ENCODE data around the gene DAB2IP. TPM values are rescaled to one million over a fixed set of nuclear protein-coding genes. Genes with fewer than 3 reads are reported as not detected.
"Not testable (repeated sequence)": the region's sequence is repeated elsewhere in the genome, so short reads cannot be mapped to it uniquely, and the experiment has no call there.

Gene DAB2IP
- total and polyA plus RNA-seq, 5 donors from 2014 or later: not detected

DNA sequence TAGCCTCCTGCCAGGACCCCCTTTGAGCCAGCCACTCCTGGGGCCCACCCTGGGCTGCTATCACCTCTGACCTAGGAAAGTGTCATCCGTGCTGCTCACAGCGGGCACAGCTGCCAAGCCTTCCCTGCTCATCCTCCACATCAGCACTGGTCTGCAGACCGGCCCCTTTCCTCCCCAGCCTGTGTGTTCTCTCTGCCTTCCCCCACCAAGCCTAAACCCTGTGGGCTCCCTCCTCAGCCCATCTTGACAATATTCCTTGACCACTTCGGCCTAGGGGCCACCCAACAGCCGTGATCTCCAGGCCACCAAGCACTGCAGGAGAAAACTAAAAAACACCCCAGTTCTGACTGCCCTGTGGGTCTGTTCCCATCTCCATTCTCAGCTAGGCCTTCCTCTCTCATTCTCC, 135.1 kb downstream of the DAB2IP start:
- DNase-seq (no peak), ATAC-seq (ENCODE audit: low read depth in 2 of 2) (no peak)
- H3K4me3 Mint-ChIP-seq: no peak overlapping the region
- H3K27ac Mint-ChIP-seq: no peak overlapping the region
- H3K4me1 Mint-ChIP-seq: peaks cover 0 to 20% (median 2%) of the 10 kb centered on the region in 4 donors
- Histone ChIP-seq H3K4me3 (ENCODE audit: low read depth, low read length) (no peak overlapping the region), H3K27ac (ENCODE audit: insufficient read depth, low read length, poor library complexity, severe bottlenecking) (no peak overlapping the region), H3K9me3 (ENCODE audit: control insufficient read depth in 2 of 2, low read length in 2 of 2) (no peaks in the 10 kb centered on the region), H3K27me3 (ENCODE audit: control insufficient read depth, insufficient read depth, low read length) (no peaks in the 10 kb centered on the region), H3K36me3 (ENCODE audit: control insufficient read depth, insufficient read depth, low read length) (no peaks in the 10 kb centered on the region), H3K4me1 (ENCODE audit: control insufficient read depth, insufficient read depth, low read length, poor library complexity, severe bottlenecking) (peaks cover 12% of the 10 kb centered on the region)
- H3K9me3 Mint-ChIP-seq: peaks cover 0 to 2% (median 0%) of the 10 kb centered on the region in 7 donors
- H3K36me3 Mint-ChIP-seq: no peaks in the 10 kb centered on the region
- peaks cover 8% of the 10 kb centered on the region for H3K27me3 Mint-ChIP-seq

DNA sequence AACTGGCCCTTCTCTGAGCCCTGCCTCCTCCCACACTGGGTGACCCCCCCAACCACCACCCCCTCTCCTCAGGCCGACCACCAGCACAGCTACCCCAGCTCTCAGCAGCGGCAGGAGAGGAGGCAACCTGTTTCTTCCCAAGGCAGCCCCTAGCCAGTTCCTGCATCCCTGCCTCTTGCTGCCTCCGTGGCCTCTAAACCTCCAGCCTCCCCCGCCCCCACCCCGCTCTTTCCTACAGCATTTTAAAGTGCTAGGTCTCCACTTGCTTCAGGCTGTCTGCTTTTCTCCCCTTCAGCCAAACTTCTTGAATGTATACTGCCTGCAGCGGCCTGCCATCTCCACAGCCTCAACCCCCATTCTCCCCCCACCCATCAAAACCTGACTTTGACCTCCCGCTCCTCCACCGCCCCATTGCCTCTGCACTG, 135.6 kb downstream of the DAB2IP start:
- Mint-ChIP-seq H3K27ac (no peak overlapping the region), H3K4me3 (no peak overlapping the region), H3K27me3 (peaks cover 8% of the 10 kb centered on the region), H3K9me3 (peaks cover 0 to 2% (median 0%) of the 10 kb centered on the region in 7 donors), H3K4me1 (peaks cover 0 to 20% (median 2%) of the 10 kb centered on the region in 4 donors), H3K36me3 (no peaks in the 10 kb centered on the region)
- ATAC-seq (ENCODE audit: low read depth in 2 of 2) (no peak), DNase-seq (no peak)
- Histone ChIP-seq H3K36me3 (ENCODE audit: control insufficient read depth, insufficient read depth, low read length) (no peaks in the 10 kb centered on the region), H3K4me3 (ENCODE audit: low read depth, low read length) (no peak overlapping the region), H3K27ac (ENCODE audit: insufficient read depth, low read length, poor library complexity, severe bottlenecking) (no peak overlapping the region), H3K27me3 (ENCODE audit: control insufficient read depth, insufficient read depth, low read length) (no peaks in the 10 kb centered on the region), H3K9me3 (ENCODE audit: control insufficient read depth in 2 of 2, low read length in 2 of 2) (no peaks in the 10 kb centered on the region), H3K4me1 (ENCODE audit: control insufficient read depth, insufficient read depth, low read length, poor library complexity, severe bottlenecking) (peaks cover 12% of the 10 kb centered on the region)

GRCh38 chr9:121788686-121789366, 137.4 kb downstream of the DAB2IP start:
- ATAC-seq (ENCODE audit: low read depth in 2 of 2) (no peak), DNase-seq (no peak)
- Mint-ChIP-seq H3K4me3 (no peak overlapping the region), H3K36me3 (no peaks in the 10 kb centered on the region), H3K27ac (peak overlapping the region in 1 of 3 donors; percentile 39), H3K4me1 (peaks cover 0 to 11% (median 2%) of the 10 kb centered on the region in 4 donors), H3K9me3 (peaks cover 0 to 2% (median 0%) of the 10 kb centered on the region in 7 donors), H3K27me3 (peaks cover 8% of the 10 kb centered on the region)
- no peak overlapping the region for H3K4me3 ChIP-seq (ENCODE audit: low read depth, low read length)
- peaks cover 8% of the 10 kb centered on the region for H3K4me1 ChIP-seq (ENCODE audit: control insufficient read depth, insufficient read depth, low read length, poor library complexity, severe bottlenecking)
- H3K27me3 ChIP-seq (ENCODE audit: control insufficient read depth, insufficient read depth, low read length): no peaks in the 10 kb centered on the region
- no peak overlapping the region for H3K27ac ChIP-seq (ENCODE audit: insufficient read depth, low read length, poor library complexity, severe bottlenecking)
- H3K9me3 ChIP-seq (ENCODE audit: control insufficient read depth in 2 of 2, low read length in 2 of 2): no peaks in the 10 kb centered on the region
- no peaks in the 10 kb centered on the region for H3K36me3 ChIP-seq (ENCODE audit: control insufficient read depth, insufficient read depth, low read length)

DNA sequence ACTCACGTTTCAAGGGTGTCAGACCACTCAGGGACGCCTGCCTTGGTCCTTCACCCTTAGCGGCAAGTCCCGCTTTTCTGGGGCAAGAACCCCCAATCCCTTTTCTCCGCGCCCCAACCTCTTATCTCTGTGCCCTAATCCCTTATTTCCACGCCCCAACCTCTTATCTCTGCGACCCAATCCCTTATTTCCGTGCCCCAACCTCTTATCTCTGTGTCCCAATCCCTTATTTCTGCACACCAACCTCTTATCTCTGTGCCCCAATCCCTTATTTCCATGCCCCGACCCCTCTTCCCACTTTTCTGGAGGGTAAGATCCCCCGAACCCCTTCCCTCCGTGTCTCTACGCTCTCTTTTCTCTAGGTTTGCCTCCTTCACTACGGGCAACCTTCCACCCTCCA, 139.4 kb downstream of the DAB2IP start:
- H3K9me3 Mint-ChIP-seq: peaks cover 0 to 2% (median 0%) of the 10 kb centered on the region in 7 donors
- ATAC-seq (ENCODE audit: low read depth in 2 of 2): no peak
- no peak overlapping the region for H3K4me3 Mint-ChIP-seq
- no peak for DNase-seq
- no peaks in the 10 kb centered on the region for H3K27me3 ChIP-seq (ENCODE audit: control insufficient read depth, insufficient read depth, low read length)
- no peaks in the 10 kb centered on the region for H3K4me1 ChIP-seq (ENCODE audit: control insufficient read depth, insufficient read depth, low read length, poor library complexity, severe bottlenecking)
- H3K27me3 Mint-ChIP-seq: peaks cover 4% of the 10 kb centered on the region
- no peaks in the 10 kb centered on the region for H3K36me3 Mint-ChIP-seq
- no peak overlapping the region for H3K27ac Mint-ChIP-seq
- H3K27ac ChIP-seq (ENCODE audit: insufficient read depth, low read length, poor library complexity, severe bottlenecking): no peak overlapping the region
- no peaks in the 10 kb centered on the region for H3K4me1 Mint-ChIP-seq
- H3K4me3 ChIP-seq (ENCODE audit: low read depth, low read length): no peak overlapping the region
- no peaks in the 10 kb centered on the region for H3K36me3 ChIP-seq (ENCODE audit: control insufficient read depth, insufficient read depth, low read length)
- no peaks in the 10 kb centered on the region for H3K9me3 ChIP-seq (ENCODE audit: control insufficient read depth in 2 of 2, low read length in 2 of 2)

DNA sequence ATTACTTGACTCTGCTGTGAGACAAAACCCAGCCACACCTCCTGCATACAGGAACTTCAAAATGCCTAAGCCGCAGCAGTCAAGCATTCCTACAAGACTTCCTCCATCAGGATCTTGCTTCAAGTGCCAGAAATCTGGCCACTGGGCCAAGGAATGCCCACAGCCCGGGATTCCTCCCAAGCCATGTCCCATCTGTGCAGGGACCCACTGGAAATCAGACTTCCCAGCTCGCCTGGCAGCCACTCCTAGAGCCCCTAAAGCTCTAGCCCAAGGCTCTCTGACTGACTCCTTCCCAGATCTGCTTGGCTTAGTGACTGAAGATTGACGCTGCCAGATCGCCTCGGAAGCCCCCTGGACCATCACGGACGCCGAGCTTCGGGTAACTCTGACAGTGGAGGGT, 141.0 kb downstream of the DAB2IP start:
- ATAC-seq (ENCODE audit: low read depth in 2 of 2); H3K9me3 ChIP-seq (ENCODE audit: control insufficient read depth in 2 of 2, low read length in 2 of 2); H3K27me3 ChIP-seq (ENCODE audit: control insufficient read depth, insufficient read depth, low read length); H3K27me3 Mint-ChIP-seq; H3K4me1 ChIP-seq (ENCODE audit: control insufficient read depth, insufficient read depth, low read length, poor library complexity, severe bottlenecking); H3K36me3 ChIP-seq (ENCODE audit: control insufficient read depth, insufficient read depth, low read length); H3K4me3 ChIP-seq (ENCODE audit: low read depth, low read length); H3K27ac ChIP-seq (ENCODE audit: insufficient read depth, low read length, poor library complexity, severe bottlenecking); H3K27ac Mint-ChIP-seq; H3K36me3 Mint-ChIP-seq; H3K4me3 Mint-ChIP-seq; H3K4me1 Mint-ChIP-seq; DNase-seq; H3K9me3 Mint-ChIP-seq: not testable (repeated sequence)

GRCh38 chr9:121794334-121794733, 142.9 kb downstream of the DAB2IP start:
- H3K36me3 Mint-ChIP-seq; H3K9me3 Mint-ChIP-seq; H3K27ac ChIP-seq (ENCODE audit: insufficient read depth, low read length, poor library complexity, severe bottlenecking); H3K4me3 ChIP-seq (ENCODE audit: low read depth, low read length); H3K36me3 ChIP-seq (ENCODE audit: control insufficient read depth, insufficient read depth, low read length); H3K9me3 ChIP-seq (ENCODE audit: control insufficient read depth in 2 of 2, low read length in 2 of 2); H3K4me1 Mint-ChIP-seq; H3K27me3 Mint-ChIP-seq; DNase-seq; H3K27me3 ChIP-seq (ENCODE audit: control insufficient read depth, insufficient read depth, low read length); H3K27ac Mint-ChIP-seq; H3K4me3 Mint-ChIP-seq; ATAC-seq (ENCODE audit: low read depth in 2 of 2); H3K4me1 ChIP-seq (ENCODE audit: control insufficient read depth, insufficient read depth, low read length, poor library complexity, severe bottlenecking): not testable (repeated sequence)

DNA sequence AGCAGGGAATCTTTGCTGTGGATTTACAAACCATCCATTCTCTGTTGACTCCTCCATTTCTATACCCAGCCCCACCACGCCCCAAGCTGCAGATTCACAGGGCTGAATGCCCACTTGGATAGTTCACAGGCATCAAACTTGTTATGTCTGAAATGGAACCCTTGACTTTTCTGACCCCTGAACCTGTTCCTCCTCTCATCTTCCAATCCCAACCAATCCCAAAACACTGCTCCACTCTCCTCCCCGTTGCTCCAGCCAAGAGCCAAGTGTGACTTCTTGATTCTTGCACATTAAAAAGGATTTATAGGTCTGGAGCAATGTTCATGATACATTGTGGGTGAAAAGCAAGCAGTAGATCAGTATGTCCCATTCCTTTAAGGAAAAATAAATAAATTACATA, 145.6 kb downstream of the DAB2IP start:
- no peaks in the 10 kb centered on the region for H3K36me3 ChIP-seq (ENCODE audit: control insufficient read depth, insufficient read depth, low read length)
- H3K9me3 ChIP-seq (ENCODE audit: control insufficient read depth in 2 of 2, low read length in 2 of 2): no peaks in the 10 kb centered on the region
- no peaks in the 10 kb centered on the region for H3K4me1 ChIP-seq (ENCODE audit: control insufficient read depth, insufficient read depth, low read length, poor library complexity, severe bottlenecking)
- Mint-ChIP-seq H3K27me3 (peaks cover 5% of the 10 kb centered on the region), H3K4me3 (no peak overlapping the region), H3K36me3 (peaks cover 3% of the 10 kb centered on the region), H3K27ac (no peak overlapping the region), H3K4me1 (no peaks in the 10 kb centered on the region), H3K9me3 (peaks cover 0 to 1% (median 0%) of the 10 kb centered on the region in 7 donors)
- H3K27me3 ChIP-seq (ENCODE audit: control insufficient read depth, insufficient read depth, low read length): no peaks in the 10 kb centered on the region
- H3K4me3 ChIP-seq (ENCODE audit: low read depth, low read length): no peak overlapping the region
- ATAC-seq (ENCODE audit: low read depth in 2 of 2) (no peak), DNase-seq (no peak)
- H3K27ac ChIP-seq (ENCODE audit: insufficient read depth, low read length, poor library complexity, severe bottlenecking): no peak overlapping the region

DNA sequence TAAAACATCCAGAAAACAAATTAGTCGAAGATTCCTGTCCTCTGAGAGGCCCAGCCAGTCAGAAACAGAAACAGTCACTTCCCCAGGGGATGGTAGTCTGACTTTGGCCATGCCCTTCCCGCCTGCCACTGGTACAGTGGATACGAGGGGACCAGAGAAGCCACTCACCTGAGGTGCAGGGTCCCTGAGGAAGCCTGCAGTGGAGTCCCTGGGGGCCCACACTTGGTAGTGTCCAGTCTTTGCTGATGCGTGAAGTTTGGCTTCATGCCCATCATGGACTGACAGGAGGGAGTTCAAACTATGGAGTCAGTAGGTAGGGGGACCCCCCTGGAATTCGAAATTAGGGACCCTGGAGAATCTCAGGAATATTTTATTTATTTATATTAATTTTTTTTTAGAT, 147.5 kb downstream of the DAB2IP start:
- ATAC-seq (ENCODE audit: low read depth in 2 of 2): no peak
- Histone ChIP-seq H3K4me3 (ENCODE audit: low read depth, low read length) (no peak overlapping the region), H3K9me3 (ENCODE audit: control insufficient read depth in 2 of 2, low read length in 2 of 2) (no peaks in the 10 kb centered on the region), H3K27me3 (ENCODE audit: control insufficient read depth, insufficient read depth, low read length) (no peaks in the 10 kb centered on the region), H3K27ac (ENCODE audit: insufficient read depth, low read length, poor library complexity, severe bottlenecking) (no peak overlapping the region), H3K4me1 (ENCODE audit: control insufficient read depth, insufficient read depth, low read length, poor library complexity, severe bottlenecking) (no peaks in the 10 kb centered on the region), H3K36me3 (ENCODE audit: control insufficient read depth, insufficient read depth, low read length) (no peaks in the 10 kb centered on the region)
- Mint-ChIP-seq H3K27ac (no peak overlapping the region), H3K36me3 (peaks cover 3% of the 10 kb centered on the region), H3K27me3 (peaks cover 5% of the 10 kb centered on the region), H3K4me1 (no peaks in the 10 kb centered on the region), H3K4me3 (no peak overlapping the region), H3K9me3 (peaks cover 0 to 1% (median under 1%) of the 10 kb centered on the region in 7 donors)
- DNase-seq: no peak

Measured in CD4-positive, CD25-positive, alpha-beta regulatory T cell (primary cell).